ENCODE measurements around the gene SEMA6D. TPM values are rescaled to one million over a fixed set of nuclear protein-coding genes. Genes with fewer than 3 reads are reported as not detected.
"Not testable (repeated sequence)": the region's sequence is repeated elsewhere in the genome, so short reads cannot be mapped to it uniquely, and the experiment has no call there.

The SEMA6D gene
- polyA plus RNA-seq, 1 donor (not counting 4 experiments of a cell fraction or from before 2014, with no cell fraction given): 0.67 TPM

DNA sequence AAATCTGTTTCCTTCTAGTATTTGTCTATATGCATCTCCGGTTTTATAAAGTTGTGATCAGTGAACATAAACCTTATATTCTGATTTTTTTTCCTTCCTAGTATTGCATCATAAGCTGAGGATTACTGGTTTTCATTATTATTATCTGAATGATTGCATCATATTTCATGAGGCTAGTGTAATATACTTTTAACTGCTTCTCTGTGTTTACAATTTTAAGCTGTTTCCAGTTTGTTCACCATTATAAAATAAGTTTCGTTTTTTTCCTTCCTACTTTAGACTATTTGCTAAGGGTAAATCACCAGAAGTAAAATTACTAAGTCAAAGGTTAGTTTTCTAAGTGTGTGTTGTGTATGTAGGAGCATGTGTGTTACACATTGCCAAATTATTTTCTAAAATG lies 20.2 kb downstream of the SEMA6D start:
- dilution Hi-C loops (cut with MboI; ENCODE audit: extremely low pct_ligation_motif_present, low sequenced_read_pairs): no loop called here
- H3K4me1 ChIP-seq (ENCODE audit: control insufficient read depth, extremely low read depth, insufficient read depth, low read length): no peaks in the 10 kb centered on the region
- DNase-seq (ENCODE audit: low read depth, low spot score) (no peak), FAIRE-seq (no peak)
- H4K20me1 ChIP-seq (ENCODE audit: control insufficient read depth, extremely low read depth, insufficient read depth, low read length): no peaks in the 10 kb centered on the region
- no peaks in the 10 kb centered on the region for H3K27me3 ChIP-seq (ENCODE audit: control insufficient read depth, extremely low read depth, insufficient read depth, low read length)
- no peaks in the 10 kb centered on the region for H3K9me3 ChIP-seq (ENCODE audit: control insufficient read depth, low read depth, low read length)
- H3K27ac ChIP-seq (ENCODE audit: control insufficient read depth, insufficient read depth, low read length): no peak overlapping the region
- H3K9me1 ChIP-seq (ENCODE audit: control insufficient read depth, extremely low read depth, insufficient read depth, low read length): no peaks in the 10 kb centered on the region
- no peaks in the 10 kb centered on the region for H3K36me3 ChIP-seq (ENCODE audit: control insufficient read depth in 2 of 2, extremely low read depth in 1 of 2, insufficient read depth in 2 of 2, low read length in 2 of 2)
- no peaks in the 10 kb centered on the region for H3K79me2 ChIP-seq (ENCODE audit: control insufficient read depth, insufficient read depth, low read length)
- H3K4me2 ChIP-seq (ENCODE audit: control insufficient read depth, extremely low read depth, insufficient read depth, low read depth, low read length): no peak overlapping the region
- no peak overlapping the region for H3K4me3 ChIP-seq (ENCODE audit: control insufficient read depth in 2 of 3, extremely low read depth in 1 of 3, insufficient read depth in 2 of 3, low read depth in 1 of 3, low read length in 3 of 3)
- TF ChIP-seq, protein P1, sequence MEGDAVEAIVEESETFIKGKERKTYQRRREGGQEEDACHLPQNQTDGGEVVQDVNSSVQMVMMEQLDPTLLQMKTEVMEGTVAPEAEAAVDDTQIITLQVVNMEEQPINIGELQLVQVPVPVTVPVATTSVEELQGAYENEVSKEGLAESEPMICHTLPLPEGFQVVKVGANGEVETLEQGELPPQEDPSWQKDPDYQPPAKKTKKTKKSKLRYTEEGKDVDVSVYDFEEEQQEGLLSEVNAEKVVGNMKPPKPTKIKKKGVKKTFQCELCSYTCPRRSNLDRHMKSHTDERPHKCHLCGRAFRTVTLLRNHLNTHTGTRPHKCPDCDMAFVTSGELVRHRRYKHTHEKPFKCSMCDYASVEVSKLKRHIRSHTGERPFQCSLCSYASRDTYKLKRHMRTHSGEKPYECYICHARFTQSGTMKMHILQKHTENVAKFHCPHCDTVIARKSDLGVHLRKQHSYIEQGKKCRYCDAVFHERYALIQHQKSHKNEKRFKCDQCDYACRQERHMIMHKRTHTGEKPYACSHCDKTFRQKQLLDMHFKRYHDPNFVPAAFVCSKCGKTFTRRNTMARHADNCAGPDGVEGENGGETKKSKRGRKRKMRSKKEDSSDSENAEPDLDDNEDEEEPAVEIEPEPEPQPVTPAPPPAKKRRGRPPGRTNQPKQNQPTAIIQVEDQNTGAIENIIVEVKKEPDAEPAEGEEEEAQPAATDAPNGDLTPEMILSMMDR (optimal IDR thresholded peaks at IDR 0.05 in 1 of 3, IDR thresholded peaks at IDR 0.05 in 1 of 3, conservative IDR thresholded peaks at IDR 0.05 in 1 of 3; ENCODE audit: extremely low read depth in 1 of 3, insufficient read depth in 2 of 3, low read length in 3 of 3): no peak
- TF ChIP-seq EZH2 (IDR thresholded peaks at IDR 0.05; ENCODE audit: low read length): no peak
- no peak overlapping the region for H2AFZ ChIP-seq (ENCODE audit: control insufficient read depth, low read length)
- no peak overlapping the region for H3K9ac ChIP-seq (ENCODE audit: control insufficient read depth, extremely low read depth, insufficient read depth, low read length)

DNA sequence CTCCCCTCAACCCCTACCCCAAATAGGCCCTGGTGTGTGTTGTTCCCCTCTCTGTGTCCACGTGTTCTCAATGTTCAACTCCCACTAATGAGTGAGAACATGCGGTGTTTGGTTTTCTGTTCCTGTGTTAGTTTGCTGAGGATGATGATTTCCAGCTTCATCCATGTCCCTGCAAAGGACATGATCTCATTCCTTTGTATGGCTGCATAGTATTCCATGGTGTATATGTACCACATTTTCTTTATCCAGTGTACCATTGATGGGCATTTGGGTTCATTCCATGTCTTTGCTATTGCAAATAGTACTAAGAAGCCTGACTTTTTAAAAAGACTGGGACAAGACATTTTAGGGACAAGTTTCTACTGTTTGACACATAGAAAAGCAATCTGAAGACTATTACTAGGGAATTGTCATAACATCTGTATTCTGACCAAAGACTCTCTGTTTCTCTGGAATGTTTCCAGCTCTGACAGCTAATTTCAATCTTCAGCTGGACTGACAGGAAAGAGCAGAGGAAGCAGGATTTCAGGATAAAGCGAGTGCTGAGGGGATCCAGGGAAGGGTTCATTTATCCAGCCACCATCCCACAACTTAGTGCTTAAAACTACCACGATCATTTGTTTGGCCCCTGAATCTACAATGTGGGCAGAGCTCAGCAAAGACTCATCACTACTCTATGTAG lies 21.0 kb downstream of the SEMA6D start:
- H3K4me2 ChIP-seq (ENCODE audit: control insufficient read depth, extremely low read depth, insufficient read depth, low read depth, low read length); H3K9me3 ChIP-seq (ENCODE audit: control insufficient read depth, low read depth, low read length); H2AFZ ChIP-seq (ENCODE audit: control insufficient read depth, low read length); H3K27me3 ChIP-seq (ENCODE audit: control insufficient read depth, extremely low read depth, insufficient read depth, low read length); H4K20me1 ChIP-seq (ENCODE audit: control insufficient read depth, extremely low read depth, insufficient read depth, low read length); H3K4me3 ChIP-seq (ENCODE audit: control insufficient read depth in 2 of 3, extremely low read depth in 1 of 3, insufficient read depth in 2 of 3, low read depth in 1 of 3, low read length in 3 of 3); H3K79me2 ChIP-seq (ENCODE audit: control insufficient read depth, insufficient read depth, low read length); FAIRE-seq; H3K4me1 ChIP-seq (ENCODE audit: control insufficient read depth, extremely low read depth, insufficient read depth, low read length); H3K9me1 ChIP-seq (ENCODE audit: control insufficient read depth, extremely low read depth, insufficient read depth, low read length); H3K27ac ChIP-seq (ENCODE audit: control insufficient read depth, insufficient read depth, low read length); H3K9ac ChIP-seq (ENCODE audit: control insufficient read depth, extremely low read depth, insufficient read depth, low read length); dilution Hi-C loops (cut with MboI; ENCODE audit: extremely low pct_ligation_motif_present, low sequenced_read_pairs); H3K36me3 ChIP-seq (ENCODE audit: control insufficient read depth in 2 of 2, extremely low read depth in 1 of 2, insufficient read depth in 2 of 2, low read length in 2 of 2); DNase-seq (ENCODE audit: low read depth, low spot score): not testable (repeated sequence)

DNA sequence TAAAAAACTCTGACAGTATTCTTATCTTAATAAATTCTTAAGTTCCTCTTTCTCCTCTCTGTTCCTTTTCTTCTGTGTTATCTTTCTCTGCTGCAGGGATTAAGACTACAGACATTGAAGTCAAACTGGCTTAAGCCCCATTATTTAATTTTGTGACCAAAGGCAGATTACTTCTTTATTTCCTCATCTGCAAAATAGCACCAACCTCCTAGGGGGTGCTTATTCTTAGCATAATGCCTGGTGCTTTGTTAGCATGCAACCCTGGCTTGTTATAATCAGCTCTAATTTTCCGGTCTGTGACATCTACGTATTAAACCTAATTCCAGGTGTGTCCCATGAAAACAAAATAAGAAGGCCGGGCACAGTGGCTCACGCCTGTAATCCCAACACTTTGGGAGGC lies 23.8 kb downstream of the SEMA6D start:
- no peaks in the 10 kb centered on the region for H3K79me2 ChIP-seq (ENCODE audit: control insufficient read depth, insufficient read depth, low read length)
- H4K20me1 ChIP-seq (ENCODE audit: control insufficient read depth, extremely low read depth, insufficient read depth, low read length): no peaks in the 10 kb centered on the region
- H3K27me3 ChIP-seq (ENCODE audit: control insufficient read depth, extremely low read depth, insufficient read depth, low read length): no peaks in the 10 kb centered on the region
- H3K27ac ChIP-seq (ENCODE audit: control insufficient read depth, insufficient read depth, low read length): no peak overlapping the region
- FAIRE-seq: no peak
- H3K9ac ChIP-seq (ENCODE audit: control insufficient read depth, extremely low read depth, insufficient read depth, low read length): no peak overlapping the region
- H3K36me3 ChIP-seq (ENCODE audit: control insufficient read depth in 2 of 2, extremely low read depth in 1 of 2, insufficient read depth in 2 of 2, low read length in 2 of 2): no peaks in the 10 kb centered on the region
- H3K9me3 ChIP-seq (ENCODE audit: control insufficient read depth, low read depth, low read length): no peaks in the 10 kb centered on the region
- DNase-seq (ENCODE audit: low read depth, low spot score): no peak
- H3K4me3 ChIP-seq (ENCODE audit: control insufficient read depth in 2 of 3, extremely low read depth in 1 of 3, insufficient read depth in 2 of 3, low read depth in 1 of 3, low read length in 3 of 3): no peak overlapping the region
- dilution Hi-C loops (cut with MboI; ENCODE audit: extremely low pct_ligation_motif_present, low sequenced_read_pairs): no loop called here
- H3K9me1 ChIP-seq (ENCODE audit: control insufficient read depth, extremely low read depth, insufficient read depth, low read length): no peaks in the 10 kb centered on the region
- no peak for TF ChIP-seq EZH2 (IDR thresholded peaks at IDR 0.05; ENCODE audit: low read length)
- TF ChIP-seq, protein P1 (optimal IDR thresholded peaks at IDR 0.05 in 1 of 3, IDR thresholded peaks at IDR 0.05 in 1 of 3, conservative IDR thresholded peaks at IDR 0.05 in 1 of 3; ENCODE audit: extremely low read depth in 1 of 3, insufficient read depth in 2 of 3, low read length in 3 of 3): no peak
- no peak overlapping the region for H2AFZ ChIP-seq (ENCODE audit: control insufficient read depth, low read length)
- no peak overlapping the region for H3K4me2 ChIP-seq (ENCODE audit: control insufficient read depth, extremely low read depth, insufficient read depth, low read depth, low read length)
- H3K4me1 ChIP-seq (ENCODE audit: control insufficient read depth, extremely low read depth, insufficient read depth, low read length): no peaks in the 10 kb centered on the region
